ENCODE measurements around the gene ADA. TPM values are rescaled to one million over a fixed set of nuclear protein-coding genes. Genes with fewer than 3 reads are reported as not detected.

The ADA gene
- total and polyA plus RNA-seq, 5 donors from 2014 or later = 28.1 to 41.3 (median 38.3) TPM

DNA sequence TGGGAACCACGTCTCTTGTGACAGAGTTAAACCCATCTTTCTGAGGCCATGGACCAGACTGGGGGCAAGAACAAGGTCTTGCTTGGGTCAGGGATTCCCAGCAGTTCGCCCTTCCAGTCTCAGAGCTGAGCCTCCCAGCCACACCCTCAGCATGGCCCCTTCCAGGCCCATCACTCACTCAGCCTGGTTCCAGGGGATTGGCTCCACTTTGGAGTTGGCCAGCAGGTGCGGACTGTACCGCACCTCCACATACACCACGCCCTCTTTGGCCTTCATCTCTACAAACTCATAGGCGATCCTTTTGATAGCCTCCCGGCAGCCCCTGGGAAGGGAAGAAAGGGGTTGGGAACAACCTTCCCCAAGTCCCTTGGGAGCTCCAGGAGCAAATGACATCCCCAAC lies 25.2 kb downstream of the ADA start:
- H3K4me3 ChIP-seq (ENCODE audit: low read depth, low read length) = no peak overlapping the region
- H3K9me3 ChIP-seq (ENCODE audit: control insufficient read depth in 2 of 2, low read length in 2 of 2) = no peaks in the 10 kb centered on the region
- peaks cover 37% of the 10 kb centered on the region for H3K36me3 ChIP-seq (ENCODE audit: control insufficient read depth, insufficient read depth, low read length)
- H3K4me1 ChIP-seq (ENCODE audit: control insufficient read depth, insufficient read depth, low read length, poor library complexity, severe bottlenecking) = no peaks in the 10 kb centered on the region
- DNase-seq (no peak), ATAC-seq (ENCODE audit: low read depth in 2 of 2) (no peak)
- Mint-ChIP-seq H3K27me3 (no peaks in the 10 kb centered on the region), H3K9me3 (peaks cover 0 to 1% (median 0%) of the 10 kb centered on the region in 7 donors), H3K4me1 (no peaks in the 10 kb centered on the region), H3K36me3 (peaks cover 38% of the 10 kb centered on the region), H3K4me3 (no peak overlapping the region), H3K27ac (no peak overlapping the region)
- no peak overlapping the region for H3K27ac ChIP-seq (ENCODE audit: insufficient read depth, low read length, poor library complexity, severe bottlenecking)
- H3K27me3 ChIP-seq (ENCODE audit: control insufficient read depth, insufficient read depth, low read length) = no peaks in the 10 kb centered on the region

DNA sequence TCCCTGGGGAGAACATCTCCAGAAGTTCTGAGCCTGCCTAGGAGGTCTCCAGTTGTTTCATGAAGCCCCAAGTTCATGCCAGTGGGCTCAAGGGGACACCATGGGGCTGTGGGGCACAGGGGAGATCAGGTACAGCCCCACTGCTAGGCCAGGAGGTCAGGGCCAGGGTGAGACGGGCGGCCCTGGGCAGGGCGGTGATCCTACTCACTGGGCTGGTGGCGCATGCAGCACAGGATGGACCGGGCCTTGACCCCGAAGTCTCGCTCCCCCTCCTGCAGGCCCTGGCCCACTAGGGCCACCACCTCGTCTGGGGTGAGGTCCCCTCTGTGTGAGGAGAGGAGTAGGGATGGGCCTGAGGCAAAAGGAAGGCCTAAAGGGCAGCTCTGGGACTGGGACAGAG lies 26.1 kb downstream of the ADA start:
- ATAC-seq (ENCODE audit: low read depth in 2 of 2) = no peak
- Mint-ChIP-seq H3K27ac (peak overlapping the region in 1 of 3 donors; percentile 46), H3K27me3 (no peaks in the 10 kb centered on the region), H3K4me1 (peaks cover 0 to 2% (median 0%) of the 10 kb centered on the region in 4 donors), H3K4me3 (no peak overlapping the region), H3K9me3 (peaks cover 0 to 1% (median 0%) of the 10 kb centered on the region in 7 donors), H3K36me3 (peaks cover 47% of the 10 kb centered on the region)
- H3K4me3 ChIP-seq (ENCODE audit: low read depth, low read length) = no peak overlapping the region
- no peaks in the 10 kb centered on the region for H3K9me3 ChIP-seq (ENCODE audit: control insufficient read depth in 2 of 2, low read length in 2 of 2)
- peaks cover 46% of the 10 kb centered on the region for H3K36me3 ChIP-seq (ENCODE audit: control insufficient read depth, insufficient read depth, low read length)
- H3K27ac ChIP-seq (ENCODE audit: insufficient read depth, low read length, poor library complexity, severe bottlenecking) = no peak overlapping the region
- H3K27me3 ChIP-seq (ENCODE audit: control insufficient read depth, insufficient read depth, low read length) = no peaks in the 10 kb centered on the region
- no peak for DNase-seq
- no peaks in the 10 kb centered on the region for H3K4me1 ChIP-seq (ENCODE audit: control insufficient read depth, insufficient read depth, low read length, poor library complexity, severe bottlenecking)

DNA sequence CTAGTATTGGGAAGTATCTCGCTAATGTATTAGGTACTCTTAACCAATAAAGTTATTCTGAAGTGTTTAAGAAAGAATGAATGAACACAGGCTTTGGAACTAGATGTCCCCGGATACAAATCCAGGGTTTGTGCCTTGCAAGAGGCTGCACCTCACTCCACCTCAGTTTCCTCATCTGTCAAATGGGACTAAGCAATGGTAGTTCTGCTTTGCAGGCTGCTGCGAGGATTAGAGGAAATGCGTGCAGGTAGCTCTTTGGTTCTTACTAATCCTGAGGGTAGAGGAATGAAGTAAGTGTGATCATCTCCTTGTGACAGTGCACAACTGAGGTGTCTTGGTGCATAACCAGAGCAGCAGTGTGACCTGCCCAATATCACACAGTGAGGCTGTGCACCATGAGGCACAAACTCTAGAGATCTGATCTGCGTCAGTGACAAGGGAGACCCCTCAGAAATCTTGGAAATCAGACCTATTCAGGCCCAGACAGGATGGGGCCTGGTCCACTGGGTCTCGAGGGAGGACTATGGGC lies 26.7 kb downstream of the ADA start:
- Mint-ChIP-seq H3K27ac (peak overlapping the region in 1 of 3 donors; percentile 46), H3K9me3 (peaks cover 0 to 1% (median 0%) of the 10 kb centered on the region in 7 donors), H3K36me3 (peaks cover 53% of the 10 kb centered on the region), H3K27me3 (no peaks in the 10 kb centered on the region), H3K4me3 (no peak overlapping the region), H3K4me1 (peaks cover 0 to 4% (median 0%) of the 10 kb centered on the region in 4 donors)
- H3K4me1 ChIP-seq (ENCODE audit: control insufficient read depth, insufficient read depth, low read length, poor library complexity, severe bottlenecking) = no peaks in the 10 kb centered on the region
- no peak for DNase-seq
- H3K36me3 ChIP-seq (ENCODE audit: control insufficient read depth, insufficient read depth, low read length) = peaks cover 52% of the 10 kb centered on the region
- no peak for ATAC-seq (ENCODE audit: low read depth in 2 of 2)
- no peak overlapping the region for H3K27ac ChIP-seq (ENCODE audit: insufficient read depth, low read length, poor library complexity, severe bottlenecking)
- no peaks in the 10 kb centered on the region for H3K27me3 ChIP-seq (ENCODE audit: control insufficient read depth, insufficient read depth, low read length)
- H3K4me3 ChIP-seq (ENCODE audit: low read depth, low read length) = no peak overlapping the region
- no peaks in the 10 kb centered on the region for H3K9me3 ChIP-seq (ENCODE audit: control insufficient read depth in 2 of 2, low read length in 2 of 2)

DNA sequence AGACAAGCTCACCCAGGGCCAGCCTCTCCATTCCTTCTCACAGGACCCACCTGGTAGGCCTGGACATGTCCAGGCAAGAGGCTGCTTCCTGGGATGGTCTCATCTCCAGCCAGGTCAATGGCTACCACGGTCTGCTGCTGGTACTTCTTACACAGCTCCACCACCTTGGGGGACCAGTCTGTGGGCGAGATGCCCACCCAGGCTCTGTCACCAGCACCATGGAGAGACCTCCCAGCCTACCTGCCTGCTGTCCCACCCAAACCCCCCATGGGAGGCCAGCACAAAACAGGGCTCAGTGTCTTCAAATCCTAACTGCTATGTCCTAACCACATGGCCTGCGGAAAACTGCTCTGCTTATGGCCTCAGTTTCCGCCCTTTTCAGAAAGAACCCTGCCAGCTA lies 27.3 kb downstream of the ADA start:
- DNase-seq (no peak), ATAC-seq (ENCODE audit: low read depth in 2 of 2) (no peak)
- Histone ChIP-seq H3K27ac (ENCODE audit: insufficient read depth, low read length, poor library complexity, severe bottlenecking) (no peak overlapping the region), H3K36me3 (ENCODE audit: control insufficient read depth, insufficient read depth, low read length) (peaks cover 54% of the 10 kb centered on the region), H3K4me3 (ENCODE audit: low read depth, low read length) (no peak overlapping the region), H3K4me1 (ENCODE audit: control insufficient read depth, insufficient read depth, low read length, poor library complexity, severe bottlenecking) (no peaks in the 10 kb centered on the region), H3K9me3 (ENCODE audit: control insufficient read depth in 2 of 2, low read length in 2 of 2) (no peaks in the 10 kb centered on the region), H3K27me3 (ENCODE audit: control insufficient read depth, insufficient read depth, low read length) (no peaks in the 10 kb centered on the region)
- peaks cover 59% of the 10 kb centered on the region for H3K36me3 Mint-ChIP-seq
- H3K27ac Mint-ChIP-seq = no peak overlapping the region
- H3K4me1 Mint-ChIP-seq = peaks cover 0 to 8% (median under 1%) of the 10 kb centered on the region in 4 donors
- H3K4me3 Mint-ChIP-seq = no peak overlapping the region
- H3K9me3 Mint-ChIP-seq = peaks cover 0 to 1% (median 0%) of the 10 kb centered on the region in 7 donors
- H3K27me3 Mint-ChIP-seq = no peaks in the 10 kb centered on the region

DNA sequence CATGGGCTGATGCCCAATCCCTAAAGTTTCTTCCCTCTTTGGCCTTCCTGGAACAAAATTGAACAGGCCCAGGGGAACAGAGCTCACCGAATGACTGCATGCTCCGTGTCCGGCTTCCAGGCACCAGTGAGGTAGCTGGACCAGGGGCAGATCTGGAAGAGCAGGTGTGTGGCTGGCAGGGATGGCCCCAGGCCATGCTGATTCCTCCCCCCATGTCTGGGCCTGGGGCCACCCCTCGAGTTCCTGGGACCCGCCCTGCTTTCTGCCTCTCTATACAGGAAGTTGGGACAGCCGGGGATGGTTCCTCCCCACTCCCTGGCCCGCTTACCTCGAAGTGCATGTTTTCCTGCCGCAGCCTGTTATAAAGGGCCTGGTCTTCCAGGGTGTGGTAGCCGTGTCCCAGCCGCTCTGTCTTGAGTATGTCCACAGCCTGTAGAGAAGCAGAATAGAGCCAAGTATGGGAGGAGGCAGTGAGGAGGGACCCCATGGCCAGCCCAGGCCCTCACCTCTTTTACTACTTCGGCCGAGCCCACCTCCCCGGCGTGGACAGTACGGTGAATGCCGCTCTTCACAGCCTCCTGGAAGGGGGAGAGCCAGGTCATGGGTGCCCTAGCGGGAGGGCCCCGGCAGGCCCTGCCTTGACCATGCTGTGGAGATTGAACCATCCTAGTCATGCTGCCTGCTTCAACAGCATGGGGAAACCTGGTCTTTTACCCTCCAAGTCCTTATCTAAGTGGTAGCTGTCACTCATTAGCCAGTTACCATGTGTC lies 28.8 kb downstream of the ADA start:
- Histone ChIP-seq H3K4me1 (ENCODE audit: control insufficient read depth, insufficient read depth, low read length, poor library complexity, severe bottlenecking) (peaks cover 13% of the 10 kb centered on the region), H3K4me3 (ENCODE audit: low read depth, low read length) (no peak overlapping the region), H3K9me3 (ENCODE audit: control insufficient read depth in 2 of 2, low read length in 2 of 2) (no peaks in the 10 kb centered on the region), H3K36me3 (ENCODE audit: control insufficient read depth, insufficient read depth, low read length) (peaks cover 54% of the 10 kb centered on the region), H3K27me3 (ENCODE audit: control insufficient read depth, insufficient read depth, low read length) (no peaks in the 10 kb centered on the region), H3K27ac (ENCODE audit: insufficient read depth, low read length, poor library complexity, severe bottlenecking) (no peak overlapping the region)
- DNase-seq = no peak
- no peak overlapping the region for H3K4me3 Mint-ChIP-seq
- peaks cover 0 to 1% (median 0%) of the 10 kb centered on the region in 7 donors for H3K9me3 Mint-ChIP-seq
- peaks cover 4 to 23% (median 10%) of the 10 kb centered on the region in 4 donors for H3K4me1 Mint-ChIP-seq
- no peaks in the 10 kb centered on the region for H3K27me3 Mint-ChIP-seq
- ATAC-seq (ENCODE audit: low read depth in 2 of 2) = no peak
- H3K36me3 Mint-ChIP-seq = peaks cover 57% of the 10 kb centered on the region
- H3K27ac Mint-ChIP-seq = no peak overlapping the region

- H3K4me3 ChIP-seq (ENCODE audit: low read depth, low read length) = no peak overlapping the region
- no peak for DNase-seq
Measured at GRCh38 chr20:44621939-44622338, 29.6 kb downstream of the ADA start.

DNA sequence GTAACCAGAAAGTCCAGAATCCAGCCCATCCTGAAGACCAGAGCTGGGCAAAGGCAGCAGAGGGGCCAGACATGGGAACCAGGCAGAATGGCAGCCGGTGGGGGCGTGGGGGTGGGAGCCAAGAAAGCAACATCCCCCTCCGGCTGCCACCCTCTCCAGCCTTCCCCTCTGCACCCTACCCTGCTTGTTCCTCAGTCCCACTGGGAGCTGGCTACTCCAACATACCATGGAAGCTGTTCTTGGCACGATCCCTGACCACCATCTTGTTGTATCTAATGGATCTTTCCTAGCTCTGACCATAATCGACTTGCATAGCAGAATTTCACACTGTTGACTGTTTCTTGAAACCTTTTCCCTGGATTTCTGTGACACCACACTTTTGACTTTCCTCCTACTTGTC lies 30.2 kb downstream of the ADA start:
- Histone ChIP-seq H3K4me3 (ENCODE audit: low read depth, low read length) (no peak overlapping the region), H3K27ac (ENCODE audit: insufficient read depth, low read length, poor library complexity, severe bottlenecking) (no peak overlapping the region), H3K27me3 (ENCODE audit: control insufficient read depth, insufficient read depth, low read length) (no peaks in the 10 kb centered on the region), H3K36me3 (ENCODE audit: control insufficient read depth, insufficient read depth, low read length) (peaks cover 49% of the 10 kb centered on the region), H3K9me3 (ENCODE audit: control insufficient read depth in 2 of 2, low read length in 2 of 2) (no peaks in the 10 kb centered on the region), H3K4me1 (ENCODE audit: control insufficient read depth, insufficient read depth, low read length, poor library complexity, severe bottlenecking) (peaks cover 18% of the 10 kb centered on the region)
- H3K36me3 Mint-ChIP-seq = peaks cover 50% of the 10 kb centered on the region
- DNase-seq (no peak), ATAC-seq (ENCODE audit: low read depth in 2 of 2) (no peak)
- H3K27ac Mint-ChIP-seq = peak overlapping the region in 2 of 3 donors; percentile 52 to 80
- H3K27me3 Mint-ChIP-seq = no peaks in the 10 kb centered on the region
- no peak overlapping the region for H3K4me3 Mint-ChIP-seq
- peaks cover 6 to 31% (median 14%) of the 10 kb centered on the region in 4 donors for H3K4me1 Mint-ChIP-seq
- H3K9me3 Mint-ChIP-seq = peaks cover 0 to 1% (median 0%) of the 10 kb centered on the region in 7 donors

More at GRCh38 chr20:44621939-44622338, 29.6 kb downstream of the ADA start:
- peaks cover 0 to 1% (median 0%) of the 10 kb centered on the region in 7 donors for H3K9me3 Mint-ChIP-seq
- H3K27me3 ChIP-seq (ENCODE audit: control insufficient read depth, insufficient read depth, low read length) = no peaks in the 10 kb centered on the region
- peaks cover 6 to 30% (median 13%) of the 10 kb centered on the region in 4 donors for H3K4me1 Mint-ChIP-seq
- no peak overlapping the region for H3K4me3 Mint-ChIP-seq
- peaks cover 56% of the 10 kb centered on the region for H3K36me3 Mint-ChIP-seq
- no peaks in the 10 kb centered on the region for H3K27me3 Mint-ChIP-seq
- no peak overlapping the region for H3K27ac ChIP-seq (ENCODE audit: insufficient read depth, low read length, poor library complexity, severe bottlenecking)
- no peak for ATAC-seq (ENCODE audit: low read depth in 2 of 2)
- no peaks in the 10 kb centered on the region for H3K9me3 ChIP-seq (ENCODE audit: control insufficient read depth in 2 of 2, low read length in 2 of 2)
- H3K36me3 ChIP-seq (ENCODE audit: control insufficient read depth, insufficient read depth, low read length) = peaks cover 51% of the 10 kb centered on the region
- H3K4me1 ChIP-seq (ENCODE audit: control insufficient read depth, insufficient read depth, low read length, poor library complexity, severe bottlenecking) = peaks cover 18% of the 10 kb centered on the region
- H3K27ac Mint-ChIP-seq = peak overlapping the region in 1 of 3 donors; percentile 80

Measured in CD4-positive, CD25-positive, alpha-beta regulatory T cell (primary cell).